ENCODE data around the gene MGST2.

The MGST2 gene

GRCh38 chr4:139745111-139745639, 79.6 kb downstream of the MGST2 start:
- no peak for DNase-seq

DNA sequence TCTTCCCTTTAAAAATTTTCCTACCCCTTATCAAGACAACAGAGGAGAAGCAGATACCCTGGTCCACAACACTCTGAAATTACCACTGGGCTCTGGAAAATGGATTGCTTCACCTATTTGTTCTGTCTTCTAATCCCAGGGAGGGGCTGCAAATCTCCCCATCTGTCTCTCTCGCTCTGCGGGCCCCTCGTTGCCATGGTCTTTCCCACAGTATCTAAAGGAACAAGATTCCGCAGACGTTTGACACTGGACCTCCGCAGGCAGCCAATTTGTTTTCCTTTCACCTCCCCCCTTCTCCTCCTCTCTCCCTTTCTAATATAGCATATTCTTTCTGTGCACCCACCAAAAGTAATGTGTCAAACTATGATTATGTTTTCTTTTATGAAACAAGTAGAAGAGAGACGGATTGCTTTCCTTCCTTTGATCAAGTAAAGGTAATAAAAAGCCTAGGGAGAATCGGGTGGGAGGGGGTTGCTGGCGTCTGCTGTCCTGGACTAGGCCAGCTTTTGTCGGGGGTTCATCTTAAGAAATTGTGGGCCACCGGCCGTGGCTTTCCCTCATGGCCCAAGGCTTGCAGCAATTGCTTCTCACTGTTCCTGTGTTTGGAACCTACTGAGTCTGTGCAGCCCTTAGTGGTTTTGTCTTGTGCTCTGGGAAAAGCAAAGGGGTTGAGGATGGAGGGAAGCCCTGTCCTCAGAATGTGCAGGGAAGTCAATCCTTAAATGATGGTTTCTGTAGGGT, 81.0 kb downstream of the MGST2 start:
- DNase-seq = no peak

GRCh38 chr4:139749338-139749737, 83.7 kb downstream of the MGST2 start:
- DNase-seq = no peak

DNA sequence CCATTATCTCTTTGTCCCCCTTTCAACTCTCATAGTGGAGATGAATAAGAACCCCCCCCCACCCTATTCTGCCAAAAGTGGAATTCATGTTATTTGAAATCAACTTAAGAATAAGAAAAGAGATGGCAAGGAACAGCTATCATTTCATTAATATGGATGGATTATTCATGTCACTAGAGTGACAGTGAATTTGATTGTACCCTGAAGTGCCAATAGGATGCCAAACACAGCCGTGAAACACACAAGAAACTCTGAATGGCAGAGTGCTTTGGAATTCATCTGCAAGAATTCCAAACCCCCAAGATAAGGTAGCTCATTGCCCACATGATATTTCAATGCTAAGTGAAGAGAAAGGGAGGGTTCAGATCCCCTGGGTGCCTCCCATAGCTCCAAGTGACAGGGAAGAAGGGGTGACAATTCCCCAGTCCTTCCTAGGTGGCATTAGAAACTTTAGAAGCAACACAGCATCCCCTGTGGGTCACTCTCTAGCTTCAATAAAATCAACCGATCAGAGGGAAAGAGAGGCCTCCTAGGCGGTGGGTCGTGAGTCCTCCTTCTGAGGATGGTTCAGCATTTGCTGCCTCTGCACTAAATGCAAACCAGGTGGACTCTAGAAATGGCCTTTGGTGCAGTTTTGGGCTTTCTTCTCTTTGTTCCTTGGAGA, 84.3 kb downstream of the MGST2 start:
- no peak for DNase-seq

DNA sequence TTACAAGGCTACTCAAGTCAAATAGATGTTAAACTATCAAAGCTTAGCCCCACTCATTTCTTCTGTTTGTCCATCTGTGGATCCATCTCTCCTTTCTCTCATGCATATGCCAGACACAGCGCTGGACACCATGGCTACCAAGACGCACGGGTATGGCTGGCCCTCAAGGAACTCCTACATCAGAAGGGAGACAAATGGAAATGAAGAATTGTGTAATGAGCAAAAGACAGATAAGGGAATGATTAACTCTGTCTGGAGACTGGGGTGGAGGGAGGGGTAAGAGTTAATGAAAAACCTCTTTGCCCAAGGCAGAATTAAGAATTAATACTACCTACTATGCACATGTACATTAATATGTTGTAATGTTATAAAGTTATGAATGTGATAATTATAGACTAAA, 88.1 kb downstream of the MGST2 start:
- DNase-seq = no peak
